GM19455 (cell line): ENCODE results near the gene TJP3.
A peak's percentile ranks its signal among the peaks of the same experiment; 100 is the strongest.
"Not testable (repeated sequence)": the region's sequence is repeated elsewhere in the genome, so short reads cannot be mapped to it uniquely, and the experiment has no call there.

Experiments used
- ATAC-seq: cut with Tn5 transposase; IDR thresholded peaks from one replicate; pipeline ENCODE4 v1.9.1; 2021; ENCODE audit not compliant: unreplicated experiment

TJP3 gene

GRCh38 chr19:3740431-3740830, 32.2 kb downstream of the TJP3 start:
- ATAC-seq, result no peak

- no peak for ATAC-seq
These were observed 35.3 kb downstream of the TJP3 start for GRCh38 chr19:3743486-3743885.

GRCh38 chr19:3745363-3746045, 37.3 kb downstream of the TJP3 start:
- no peak for ATAC-seq

- ATAC-seq, result no peak
These were observed 38.3 kb downstream of the TJP3 start for GRCh38 chr19:3746371-3747056.

- no peak for ATAC-seq
These were observed 40.8 kb downstream of the TJP3 start for GRCh38 chr19:3748965-3749364.

- ATAC-seq, result no peak
These were observed 42.0 kb downstream of the TJP3 start for GRCh38 chr19:3750211-3750610.

- ATAC-seq, result no peak
These were observed 43.1 kb downstream of the TJP3 start for GRCh38 chr19:3751236-3751635.

GRCh38 chr19:3752492-3752891, 44.3 kb downstream of the TJP3 start:
- no peak for ATAC-seq

- no peak for ATAC-seq
These were observed 45.6 kb downstream of the TJP3 start for GRCh38 chr19:3753631-3754410.

- ATAC-seq, result not testable (repeated sequence)
These were observed 49.5 kb downstream of the TJP3 start for GRCh38 chr19:3757705-3758104.

GRCh38 chr19:3758297-3758696, 50.1 kb downstream of the TJP3 start:
- not testable (repeated sequence) for ATAC-seq

GRCh38 chr19:3759482-3760254, 51.5 kb downstream of the TJP3 start:
- ATAC-seq, result no peak

- ATAC-seq, result no peak
These were observed 52.7 kb downstream of the TJP3 start for GRCh38 chr19:3760871-3761361.

- ATAC-seq, result no peak
These were observed 53.4 kb downstream of the TJP3 start, which contains the start of gene APBA3 for GRCh38 chr19:3761382-3762129. Gene APBA3 (minus strand): TSS chr19:3761692. CDS start chr19:3760264, 1,428 bp downstream.

GRCh38 chr19:3762130-3762473, 53.9 kb downstream of the TJP3 start:
- no peak for ATAC-seq

GRCh38 chr19:3762501-3763459, 54.6 kb downstream of the TJP3 start, which contains the start of gene MRPL54:
Gene MRPL54 (plus strand): TSS chr19:3762682. CDS start chr19:3762701, 19 bp downstream.
- ATAC-seq, result peak; percentile 70

GRCh38 chr19:3765121-3765520, 56.9 kb downstream of the TJP3 start:
- ATAC-seq, result no peak

- ATAC-seq, result not testable (repeated sequence)
These were observed 57.6 kb downstream of the TJP3 start for GRCh38 chr19:3765757-3766156.

- ATAC-seq, result no peak
These were observed 58.3 kb downstream of the TJP3 start for GRCh38 chr19:3766520-3766919.
